ENCODE data around the gene PTPRN2. TPM values are rescaled to one million over a fixed set of nuclear protein-coding genes. Genes with fewer than 3 reads are reported as not detected.

Gene PTPRN2
- total and polyA plus RNA-seq, 2 donors (not counting 3 experiments of a cell fraction or from before 2014, with no cell fraction given), result 0.62 to 0.88 TPM

DNA sequence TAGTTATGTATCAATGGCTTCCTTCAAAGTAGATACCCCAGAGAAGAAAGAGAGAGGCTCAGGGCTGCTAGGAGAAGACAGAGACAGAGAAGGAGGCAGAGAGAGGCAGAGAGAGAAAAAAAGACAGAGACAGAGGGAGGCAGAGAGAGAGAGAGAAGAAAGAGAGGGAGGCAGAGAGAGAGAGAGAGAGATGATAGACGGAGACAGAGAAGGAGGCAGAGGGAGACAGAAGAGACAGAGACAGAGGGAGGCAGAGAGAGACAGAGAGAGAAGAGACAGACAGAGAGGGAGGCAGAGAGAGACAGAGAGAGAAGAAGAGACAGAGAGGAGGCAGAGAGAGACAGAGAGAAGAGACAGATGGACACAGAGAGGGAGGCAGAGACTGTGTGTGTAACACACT lies 1062.9 kb downstream of the PTPRN2 start:
- FAIRE-seq, result no peak
- CTCF ChIA-PET, result no interaction called here

More for the DNA sequence above, 1062.9 kb downstream of the PTPRN2 start:
- Histone ChIP-seq H3K9me3 (replicated peaks; ENCODE audit: control insufficient read depth, insufficient read depth, low read length) (no peaks in the 10 kb centered on the region), H3K9me1 (replicated peaks; ENCODE audit: control insufficient read depth, extremely low read depth, insufficient read depth, low read length) (no peaks in the 10 kb centered on the region), H3K4me3 (replicated peaks in 1 of 3; ENCODE audit: insufficient read depth in 1 of 3, low read depth in 1 of 3, low read length in 3 of 3) (no peak overlapping the region), H3K4me2 (ENCODE audit: insufficient read depth, low read length) (no peak overlapping the region), H4K20me1 (replicated peaks; ENCODE audit: control insufficient read depth, extremely low read depth, insufficient read depth, low read length) (no peaks in the 10 kb centered on the region), H3K4me1 (ENCODE audit: control insufficient read depth, extremely low read depth, insufficient read depth, low read length) (no peaks in the 10 kb centered on the region), H3K27me3 (ENCODE audit: control insufficient read depth in 2 of 2, insufficient read depth in 2 of 2, low read length in 2 of 2) (no peaks in the 10 kb centered on the region), H2AFZ (ENCODE audit: low read depth, low read length) (no peak overlapping the region), H3K79me2 (ENCODE audit: control insufficient read depth, insufficient read depth, low read length) (no peaks in the 10 kb centered on the region), H3K9ac (replicated peaks; ENCODE audit: extremely low read depth, insufficient read depth, low read length) (no peak overlapping the region), H3K36me3 (ENCODE audit: control insufficient read depth in 2 of 2, extremely low read depth in 1 of 2, insufficient read depth in 2 of 2, low read length in 2 of 2) (no peaks in the 10 kb centered on the region), H3K27ac (ENCODE audit: insufficient read depth, low read depth, low read length) (no peak overlapping the region)
- dilution Hi-C loops (cut with MboI; ENCODE audit: extremely low pct_ligation_motif_present, low sequenced_read_pairs), result no loop called here
- no peak for DNase-seq (ENCODE audit: low read depth, low spot score)
- TF ChIP-seq, protein P1, sequence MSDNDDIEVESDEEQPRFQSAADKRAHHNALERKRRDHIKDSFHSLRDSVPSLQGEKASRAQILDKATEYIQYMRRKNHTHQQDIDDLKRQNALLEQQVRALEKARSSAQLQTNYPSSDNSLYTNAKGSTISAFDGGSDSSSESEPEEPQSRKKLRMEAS (IDR thresholded peaks at IDR 0.05; ENCODE audit: insufficient read depth, insufficient read length), result no peak
- no peak for TF ChIP-seq JUN (IDR thresholded peaks at IDR 0.05; ENCODE audit: borderline replicate concordance, insufficient read depth, insufficient read length, low read depth)
- TF ChIP-seq POLR2AphosphoS5 (IDR thresholded peaks at IDR 0.05; ENCODE audit: insufficient read depth, low read depth, low read length), result no peak
- TF ChIP-seq, protein P2, sequence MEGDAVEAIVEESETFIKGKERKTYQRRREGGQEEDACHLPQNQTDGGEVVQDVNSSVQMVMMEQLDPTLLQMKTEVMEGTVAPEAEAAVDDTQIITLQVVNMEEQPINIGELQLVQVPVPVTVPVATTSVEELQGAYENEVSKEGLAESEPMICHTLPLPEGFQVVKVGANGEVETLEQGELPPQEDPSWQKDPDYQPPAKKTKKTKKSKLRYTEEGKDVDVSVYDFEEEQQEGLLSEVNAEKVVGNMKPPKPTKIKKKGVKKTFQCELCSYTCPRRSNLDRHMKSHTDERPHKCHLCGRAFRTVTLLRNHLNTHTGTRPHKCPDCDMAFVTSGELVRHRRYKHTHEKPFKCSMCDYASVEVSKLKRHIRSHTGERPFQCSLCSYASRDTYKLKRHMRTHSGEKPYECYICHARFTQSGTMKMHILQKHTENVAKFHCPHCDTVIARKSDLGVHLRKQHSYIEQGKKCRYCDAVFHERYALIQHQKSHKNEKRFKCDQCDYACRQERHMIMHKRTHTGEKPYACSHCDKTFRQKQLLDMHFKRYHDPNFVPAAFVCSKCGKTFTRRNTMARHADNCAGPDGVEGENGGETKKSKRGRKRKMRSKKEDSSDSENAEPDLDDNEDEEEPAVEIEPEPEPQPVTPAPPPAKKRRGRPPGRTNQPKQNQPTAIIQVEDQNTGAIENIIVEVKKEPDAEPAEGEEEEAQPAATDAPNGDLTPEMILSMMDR (IDR thresholded peaks at IDR 0.05; ENCODE audit: extremely low read depth in 1 of 2, insufficient read depth in 1 of 2, low read depth in 1 of 2, low read length in 2 of 2), result no peak
- no peak for TF ChIP-seq POLR2A (IDR thresholded peaks at IDR 0.05; ENCODE audit: low read depth, low read length)
- TF ChIP-seq EZH2 (IDR thresholded peaks at IDR 0.05; ENCODE audit: borderline replicate concordance, low read depth, low read length, severe bottlenecking), result no peak
- no peak for TF ChIP-seq GATA2 (IDR thresholded peaks at IDR 0.05; ENCODE audit: insufficient read depth, insufficient read length, low read depth, low read length)
- TF ChIP-seq FOS (IDR thresholded peaks at IDR 0.05; ENCODE audit: borderline replicate concordance, insufficient read depth, low read length), result no peak
- no peak for TF ChIP-seq MYC (IDR thresholded peaks at IDR 0.05; ENCODE audit: low read depth, low read length)
- no TSS peak for BruUV-seq (replicated peaks)
- POLR2A ChIA-PET, result no interaction called here
- intact Hi-C loops (cut with micrococcal nuclease), result no loop called here

Data from endothelial cell of umbilical vein (primary cell).